Chondrocyte (in vitro differentiated cells): ENCODE measurements around the gene MASP2. TPM values are rescaled to one million over a fixed set of nuclear protein-coding genes. Genes with fewer than 3 reads are reported as not detected.
A peak's percentile ranks its signal among the peaks of the same experiment; 100 is the strongest.
"Not testable (repeated sequence)": the region's sequence is repeated elsewhere in the genome, so short reads cannot be mapped to it uniquely, and the experiment has no call there.

Experiments
- DNase-seq: peaks from one replicate; pipeline ENCODE4 v3.0.0; 2021; ENCODE audit warnings: mixed read lengths, low spot score
- H3K27ac Mint-ChIP-seq: one replicate; pipeline ENCODE4 v1.8.0; 2021; ENCODE audit warnings: mild to moderate bottlenecking, moderate library complexity, mixed read lengths; ENCODE audit not compliant: unreplicated experiment
- H3K27me3 Mint-ChIP-seq: 2 replicates; pipeline ENCODE4 v1.8.0; 2021; ENCODE audit warnings: low read depth, mixed read lengths
- H3K36me3 Mint-ChIP-seq: 2 replicates; pipeline ENCODE4 v1.8.0; 2021; ENCODE audit warnings: low read depth, mixed read lengths
- H3K4me1 Mint-ChIP-seq: 2 replicates; pipeline ENCODE4 v1.8.0; 2021; ENCODE audit warnings: low read depth, mild to moderate bottlenecking, mixed read lengths
- H3K4me3 Mint-ChIP-seq: one replicate; pipeline ENCODE4 v1.8.0; 2021; ENCODE audit warnings: mild to moderate bottlenecking, moderate library complexity, mixed read lengths; ENCODE audit not compliant: unreplicated experiment
- H3K9me3 Mint-ChIP-seq: 2 replicates; pipeline ENCODE4 v1.8.0; 2021; ENCODE audit warnings: low read depth, mixed read lengths
- CTCF ChIP-seq: fragments of 200-600 bp; sonication (generic); IDR thresholded peaks from 2 replicates; pipeline ENCODE4 v1.5.0; 2021; ENCODE audit warnings: antibody characterized with exemption, mild to moderate bottlenecking, moderate library complexity
- total RNA-seq: library from RNA; stranded (reverse); gene quantifications from 3 replicates; pipeline ENCODE4 v1.2.1, GENCODE V29; 2021

The MASP2 gene
- total RNA-seq, 1 donor from 2014 or later, result not detected

GRCh38 chr1:11041048-11041447 lies 6.0 kb downstream of the MASP2 start:
- Mint-ChIP-seq H3K4me1 (peaks cover 8% of the 10 kb centered on the region), H3K4me3 (no peak overlapping the region), H3K36me3 (no peaks in the 10 kb centered on the region), H3K27me3 (no peaks in the 10 kb centered on the region), H3K9me3 (no peaks in the 10 kb centered on the region), H3K27ac (no peak overlapping the region)
- no peak for TF ChIP-seq CTCF
- DNase-seq, result no peak

DNA sequence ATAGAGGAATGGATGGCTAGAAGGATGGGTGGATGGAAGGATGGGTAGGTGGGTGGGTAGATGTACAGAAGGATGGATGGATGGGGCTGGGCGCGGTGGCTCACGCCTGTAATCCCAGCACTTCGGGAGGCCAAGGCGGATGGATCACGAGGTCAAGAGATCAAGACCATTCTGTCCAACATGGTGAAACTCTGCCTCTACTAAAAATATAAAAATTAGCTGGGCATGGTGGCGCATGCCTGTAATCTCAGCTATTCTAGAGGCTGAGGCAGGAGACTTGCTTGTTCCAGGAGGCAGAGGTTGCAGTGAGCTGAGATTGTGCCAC lies 7.0 kb downstream of the MASP2 start:
- not testable (repeated sequence) for H3K4me3 Mint-ChIP-seq, H3K27ac Mint-ChIP-seq, H3K27me3 Mint-ChIP-seq, H3K4me1 Mint-ChIP-seq, H3K36me3 Mint-ChIP-seq, H3K9me3 Mint-ChIP-seq, DNase-seq

DNA sequence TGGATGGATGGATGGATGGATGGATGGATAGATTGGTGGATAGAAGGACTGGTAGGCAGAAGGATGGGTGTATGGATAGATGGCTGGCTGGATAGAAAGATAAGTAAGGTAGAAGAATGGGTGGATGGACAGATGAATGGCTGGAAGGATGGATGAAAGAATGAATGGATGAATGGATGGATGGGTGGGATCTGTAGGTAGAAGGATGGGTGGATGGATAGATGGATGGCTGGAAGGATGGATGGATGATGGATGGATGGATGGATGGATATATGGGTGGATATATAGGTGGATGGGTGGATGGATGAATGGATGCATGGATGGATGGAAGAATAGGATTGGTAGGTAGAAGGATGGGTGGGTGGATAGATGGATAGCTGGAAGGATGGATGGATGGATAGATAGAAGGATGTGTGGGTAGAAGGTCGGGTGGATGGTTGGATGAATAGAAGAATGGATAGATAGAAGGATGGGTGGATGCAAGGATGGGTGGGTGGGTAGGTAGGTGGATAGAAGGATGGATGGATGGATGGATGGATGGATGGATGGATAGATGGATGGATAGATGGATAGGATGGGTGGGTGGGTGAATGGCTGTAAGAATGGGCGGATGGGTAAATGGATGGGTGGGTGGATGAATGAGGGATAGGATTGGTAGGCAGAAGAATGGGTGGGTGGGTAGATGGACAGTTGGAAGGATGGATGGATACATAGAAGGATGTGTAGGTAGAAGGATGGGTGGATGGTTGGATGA lies 7.5 kb downstream of the MASP2 start:
- Mint-ChIP-seq H3K4me1 (peaks cover 8% of the 10 kb centered on the region), H3K9me3 (no peaks in the 10 kb centered on the region), H3K4me3 (no peak overlapping the region), H3K27ac (no peak overlapping the region), H3K36me3 (no peaks in the 10 kb centered on the region), H3K27me3 (no peaks in the 10 kb centered on the region)
- TF ChIP-seq CTCF, result no peak
- DNase-seq, result no peak

DNA sequence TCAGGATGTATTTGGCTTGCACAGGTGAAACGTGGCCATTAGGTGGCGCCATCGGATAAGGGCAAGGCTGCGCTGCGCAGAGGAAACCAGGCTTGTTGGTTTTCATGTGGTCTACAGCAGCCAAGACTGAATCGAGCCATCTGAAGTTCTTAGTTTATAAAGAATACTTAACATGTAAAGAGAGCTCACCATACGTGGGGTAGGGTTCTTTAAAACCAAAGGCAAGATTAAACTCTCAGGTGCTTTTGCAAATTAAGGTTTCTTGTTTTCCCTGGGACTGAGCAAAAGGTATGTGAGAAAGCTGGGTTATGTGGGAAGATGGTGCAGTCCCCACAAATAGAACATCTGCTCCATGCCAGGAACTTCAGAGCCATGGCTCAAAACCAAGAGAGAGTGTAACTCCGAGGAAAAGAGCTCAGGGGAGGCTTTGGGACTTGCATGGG lies 9.3 kb downstream of the MASP2 start:
- Mint-ChIP-seq H3K4me1 (peaks cover 8% of the 10 kb centered on the region), H3K27me3 (no peaks in the 10 kb centered on the region), H3K27ac (no peak overlapping the region), H3K4me3 (no peak overlapping the region), H3K9me3 (no peaks in the 10 kb centered on the region), H3K36me3 (no peaks in the 10 kb centered on the region)
- no peak for DNase-seq
- TF ChIP-seq CTCF, result peak; percentile 96

GRCh38 chr1:11037019-11037739 lies 9.9 kb downstream of the MASP2 start:
- not testable (repeated sequence) for DNase-seq, H3K36me3 Mint-ChIP-seq, H3K9me3 Mint-ChIP-seq, H3K27me3 Mint-ChIP-seq, H3K4me3 Mint-ChIP-seq, H3K27ac Mint-ChIP-seq, H3K4me1 Mint-ChIP-seq

GRCh38 chr1:11031624-11032262 lies 15.3 kb downstream of the MASP2 start:
- H3K36me3 Mint-ChIP-seq, result peaks cover 3% of the 10 kb centered on the region
- no peaks in the 10 kb centered on the region for H3K9me3 Mint-ChIP-seq
- no peaks in the 10 kb centered on the region for H3K4me1 Mint-ChIP-seq
- no peak overlapping the region for H3K27ac Mint-ChIP-seq
- DNase-seq, result no peak
- TF ChIP-seq CTCF, result no peak
- H3K27me3 Mint-ChIP-seq, result no peaks in the 10 kb centered on the region
- H3K4me3 Mint-ChIP-seq, result no peak overlapping the region
